Mesothelial cell of epicardium (in vitro differentiated cells): ENCODE results near the gene GNA14. TPM values are rescaled to one million over a fixed set of nuclear protein-coding genes. Genes with fewer than 3 reads are reported as not detected.

Experiments
- DNase-seq, 2 experiments: peaks; one replicate each; pipeline ENCODE4 v3.0.0; 2021; ENCODE audit warnings: low spot score in 2 of 2; ENCODE audit not compliant: unreplicated experiment in 2 of 2
- H3K27ac Mint-ChIP-seq: 2 replicates; pipeline ENCODE4 v1.8.0; 2021; ENCODE audit warnings: mixed read lengths
- H3K27me3 Mint-ChIP-seq: 2 replicates; pipeline ENCODE4 v1.8.0; 2021; ENCODE audit warnings: low read depth, mixed read lengths
- H3K36me3 Mint-ChIP-seq: 2 replicates; pipeline ENCODE4 v1.8.0; 2021; ENCODE audit warnings: mixed read lengths
- H3K4me1 Mint-ChIP-seq: 2 replicates; pipeline ENCODE4 v1.8.0; 2021; ENCODE audit warnings: mixed read lengths
- H3K4me3 Mint-ChIP-seq: 2 replicates; pipeline ENCODE4 v1.8.0; 2021; ENCODE audit warnings: mild to moderate bottlenecking, moderate library complexity, mixed read lengths
- H3K9me3 Mint-ChIP-seq: 2 replicates; pipeline ENCODE4 v1.8.0; 2021; ENCODE audit warnings: mixed read lengths
- CTCF ChIP-seq: fragments of 200-600 bp; sonication (generic); IDR thresholded peaks from one replicate; pipeline ENCODE4 v1.5.0; 2021; ENCODE audit warnings: antibody characterized with exemption; ENCODE audit not compliant: unreplicated experiment
- total RNA-seq: library from RNA; stranded (reverse); gene quantifications from 3 replicates; pipeline ENCODE4 v1.2.1, GENCODE V29; 2021

Gene GNA14
- total RNA-seq, 1 donor from 2014 or later: 0.22 TPM

GRCh38 chr9:77589046-77589795 is 58.9 kb downstream of the GNA14 start:
- no peak for DNase-seq
- H3K4me3 Mint-ChIP-seq: no peak overlapping the region
- H3K9me3 Mint-ChIP-seq: no peaks in the 10 kb centered on the region
- no peak for TF ChIP-seq CTCF
- H3K27me3 Mint-ChIP-seq: no peaks in the 10 kb centered on the region
- H3K4me1 Mint-ChIP-seq: peaks cover 12% of the 10 kb centered on the region
- H3K36me3 Mint-ChIP-seq: no peaks in the 10 kb centered on the region
- H3K27ac Mint-ChIP-seq: no peak overlapping the region

- H3K36me3 Mint-ChIP-seq: no peaks in the 10 kb centered on the region
- no peaks in the 10 kb centered on the region for H3K9me3 Mint-ChIP-seq
- no peak for DNase-seq
- no peak overlapping the region for H3K4me3 Mint-ChIP-seq
- H3K27me3 Mint-ChIP-seq: peaks cover 3% of the 10 kb centered on the region
- peak overlapping the region; percentile 28 for H3K27ac Mint-ChIP-seq
- no peak for TF ChIP-seq CTCF
- peaks cover 10% of the 10 kb centered on the region for H3K4me1 Mint-ChIP-seq
Observed at GRCh38 chr9:77588271-77588937, 59.7 kb downstream of the GNA14 start.

GRCh38 chr9:77587851-77588250 is 60.3 kb downstream of the GNA14 start:
- Mint-ChIP-seq H3K27ac (no peak overlapping the region), H3K4me1 (peaks cover 15% of the 10 kb centered on the region), H3K4me3 (no peak overlapping the region), H3K27me3 (peaks cover 3% of the 10 kb centered on the region), H3K36me3 (no peaks in the 10 kb centered on the region), H3K9me3 (no peaks in the 10 kb centered on the region)
- DNase-seq: no peak
- no peak for TF ChIP-seq CTCF

- Mint-ChIP-seq H3K27ac (no peak overlapping the region), H3K27me3 (peaks cover 7% of the 10 kb centered on the region), H3K9me3 (no peaks in the 10 kb centered on the region), H3K4me1 (peaks cover 16% of the 10 kb centered on the region), H3K36me3 (no peaks in the 10 kb centered on the region), H3K4me3 (no peak overlapping the region)
- TF ChIP-seq CTCF: no peak
- DNase-seq: no peak
Observed at GRCh38 chr9:77587042-77587441, 61.1 kb downstream of the GNA14 start.

GRCh38 chr9:77586591-77586990 is 61.5 kb downstream of the GNA14 start:
- Mint-ChIP-seq H3K36me3 (no peaks in the 10 kb centered on the region), H3K9me3 (no peaks in the 10 kb centered on the region), H3K4me3 (no peak overlapping the region), H3K27me3 (peaks cover 7% of the 10 kb centered on the region), H3K27ac (no peak overlapping the region), H3K4me1 (peaks cover 16% of the 10 kb centered on the region)
- DNase-seq: no peak
- TF ChIP-seq CTCF: no peak
